A673 (cell line): Measurements from ENCODE around the gene TANC1. TPM values are rescaled to one million over a fixed set of nuclear protein-coding genes. Genes with fewer than 3 reads are reported as not detected.

Source experiments
- BruUV-seq: library from RNA; stranded (reverse); fragments of 400-500 nt; replicated peaks from 2 replicates; lab custom pipeline; 2021; lab: Mats Ljungman, UMichigan
- CTCF ChIA-PET: fragments of 300-600 bp; sonication (Branson Sonifier 250); formaldehyde crosslinking; loops from one replicate; lab custom pipeline; 2022; ENCODE audit warnings: antibody characterized with exemption; lab: Charles Lee
- POLR2A ChIA-PET: fragments of 300-600 bp; sonication (Branson Sonifier 250); formaldehyde crosslinking; loops from one replicate; lab custom pipeline; 2022; ENCODE audit warnings: antibody characterized with exemption; ENCODE audit not compliant: low non-redundant PET; lab: Charles Lee
- DNase-seq: peaks from one replicate; pipeline ENCODE4 v3.0.0-alpha.2; 2015; ENCODE audit warnings: low spot score
- H3K27ac ChIP-seq: fragments of 200-600 bp; sonication (generic); 2 replicates; pipeline ENCODE4 v1.5.1; 2016; ENCODE audit warnings: mixed run types, low read depth, mild to moderate bottlenecking, mixed read lengths, antibody characterized with exemption, low read length; ENCODE audit not compliant: poor library complexity, severe bottlenecking
- H3K27me3 ChIP-seq: fragments of 200-600 bp; sonication (generic); replicated peaks from 2 replicates; pipeline ENCODE4 v1.6.1; 2017; ENCODE audit warnings: mixed run types, low read depth, mild to moderate bottlenecking, mixed read lengths, antibody characterized with exemption, low read length; ENCODE audit not compliant: insufficient read depth, poor library complexity
- H3K36me3 ChIP-seq: fragments of 200-600 bp; sonication (generic); 2 replicates; pipeline ENCODE4 v1.6.1; 2016; ENCODE audit warnings: mixed run types, mild to moderate bottlenecking, mixed read lengths, antibody characterized with exemption, low read length; ENCODE audit not compliant: insufficient read depth, poor library complexity, severe bottlenecking
- H3K4me1 ChIP-seq: fragments of 200-600 bp; sonication (generic); 2 replicates; pipeline ENCODE4 v1.6.1; 2017; ENCODE audit warnings: mixed run types, mild to moderate bottlenecking, mixed read lengths, antibody characterized with exemption, low read length; ENCODE audit not compliant: insufficient read depth, poor library complexity, severe bottlenecking
- H3K4me3 ChIP-seq: fragments of 200-600 bp; sonication (generic); 2 replicates; pipeline ENCODE4 v1.5.1; 2016; ENCODE audit warnings: low read depth, mixed run types, mild to moderate bottlenecking, mixed read lengths, low read length; ENCODE audit not compliant: poor library complexity, severe bottlenecking
- H3K9me3 ChIP-seq: fragments of 200-600 bp; sonication (generic); 2 replicates; pipeline ENCODE4 v1.6.1; 2016; ENCODE audit warnings: mixed run types, low read depth, mild to moderate bottlenecking, mixed read lengths, antibody characterized with exemption, low read length; ENCODE audit not compliant: poor library complexity, severe bottlenecking
- CTCF ChIP-seq: fragments of 300-800, 200-600 bp; sonication (generic); conservative IDR thresholded peaks from 2 replicates; pipeline ENCODE4 v1.5.1; 2017; ENCODE audit warnings: low read depth, mild to moderate bottlenecking, antibody characterized with exemption, low read length, moderate library complexity, mixed read lengths
- EZH2 ChIP-seq: fragments of 200-600 bp; sonication (generic); IDR thresholded peaks from 2 replicates; pipeline ENCODE4 v1.6.1; 2017; ENCODE audit warnings: borderline replicate concordance, low read depth, mild to moderate bottlenecking, mixed read lengths, antibody characterized with exemption, low read length; ENCODE audit not compliant: poor library complexity, severe bottlenecking
- intact Hi-C: fragments of 100-400 bp; cut with micrococcal nuclease; formaldehyde crosslinking; loops from one replicate; pipeline ENCODE4 v1.10.0; 2022; ENCODE audit not compliant: unreplicated experiment
- total RNA-seq: library from RNA; stranded (reverse); gene quantifications from 2 replicates; pipeline ENCODE4 v1.2.3, GENCODE V29; 2021

The TANC1 gene
- total RNA-seq, 1 experiment from 2014 or later, result 9.0 TPM

DNA sequence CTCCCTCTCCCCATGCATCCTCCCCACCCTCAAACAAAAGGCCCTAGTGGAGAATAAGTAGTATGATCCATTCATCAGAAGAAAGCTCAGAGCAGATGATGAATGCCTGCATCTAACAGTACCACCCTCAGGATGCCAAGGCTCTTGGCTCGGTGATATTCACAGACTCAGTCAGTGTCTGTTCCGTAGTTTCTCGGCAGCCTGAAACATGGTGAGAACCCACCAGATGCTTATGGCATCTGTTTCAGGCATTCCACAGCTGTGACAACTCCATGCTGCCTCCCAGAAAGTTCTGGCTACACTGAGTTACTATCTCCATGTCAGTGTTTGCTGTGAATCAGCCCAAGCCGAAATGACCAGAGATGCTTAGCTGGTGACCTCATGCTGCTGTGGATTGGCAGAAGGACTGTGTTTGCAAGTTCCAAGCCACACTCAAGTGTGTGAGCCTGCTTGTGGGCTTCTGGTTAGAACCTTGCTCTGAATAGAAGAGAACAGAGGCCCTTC, 234.2 kb downstream of the TANC1 start:
- H3K36me3 ChIP-seq, result no peaks in the 10 kb centered on the region
- ChIA-PET POLR2A (no interaction called here), CTCF (no interaction called here)
- no peak for DNase-seq
- H3K9me3 ChIP-seq, result no peaks in the 10 kb centered on the region
- intact Hi-C loops, result no loop called here
- no peak overlapping the region for H3K4me3 ChIP-seq
- TF ChIP-seq CTCF (no peak), EZH2 (no peak)
- no peaks in the 10 kb centered on the region for H3K27me3 ChIP-seq
- no peak overlapping the region for H3K27ac ChIP-seq
- H3K4me1 ChIP-seq, result no peaks in the 10 kb centered on the region
- BruUV-seq, result no TSS peak

GRCh38 chr2:159204381-159205144, 236.1 kb downstream of the TANC1 start:
- no peak overlapping the region for H3K27ac ChIP-seq
- DNase-seq, result no peak
- H3K36me3 ChIP-seq, result no peaks in the 10 kb centered on the region
- no peak overlapping the region for H3K4me3 ChIP-seq
- CTCF ChIA-PET, result no interaction called here
- POLR2A ChIA-PET, result no interaction called here
- no peaks in the 10 kb centered on the region for H3K4me1 ChIP-seq
- H3K27me3 ChIP-seq, result no peaks in the 10 kb centered on the region
- intact Hi-C loops, result no loop called here
- TF ChIP-seq CTCF (no peak), EZH2 (no peak)
- no TSS peak for BruUV-seq
- no peaks in the 10 kb centered on the region for H3K9me3 ChIP-seq

DNA sequence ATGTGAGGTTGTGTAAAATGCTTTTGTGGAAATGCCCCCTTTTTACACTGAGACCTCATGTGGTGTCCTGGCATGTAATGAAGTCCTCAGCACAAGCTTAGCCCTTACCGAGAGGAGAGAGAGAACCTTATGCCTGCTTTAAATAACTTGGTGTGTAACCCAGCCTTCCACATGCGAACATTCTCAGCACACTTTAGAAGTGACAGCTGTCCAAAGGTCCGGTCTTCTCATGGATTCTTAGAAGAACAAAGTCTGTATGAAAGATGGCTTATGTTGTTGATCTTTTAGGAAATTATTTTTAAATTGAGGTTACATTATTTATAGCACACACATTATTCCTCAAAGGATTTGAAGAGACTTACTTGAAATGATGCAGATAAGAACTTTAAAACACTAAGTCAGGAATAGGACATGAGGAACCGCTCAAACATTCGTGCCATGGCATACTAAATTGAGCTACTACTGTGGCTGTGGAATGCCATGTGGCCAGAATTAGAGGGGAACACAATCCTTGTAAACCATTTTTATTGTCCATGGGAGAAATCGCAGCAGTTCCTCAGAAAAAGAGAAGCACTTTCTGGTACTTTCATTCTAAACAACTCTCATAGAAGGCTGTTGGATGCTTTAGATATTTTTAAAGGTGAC, 238.4 kb downstream of the TANC1 start:
- H3K4me1 ChIP-seq, result no peaks in the 10 kb centered on the region
- DNase-seq, result no peak
- no peak overlapping the region for H3K4me3 ChIP-seq
- BruUV-seq, result no TSS peak
- POLR2A ChIA-PET, result interaction anchor here (0.5 kb wide), 1 partner anchor 164 kb away, joined by 17 read pairs; no protein-coding TSS in a partner anchor
- no peaks in the 10 kb centered on the region for H3K36me3 ChIP-seq
- H3K9me3 ChIP-seq, result no peaks in the 10 kb centered on the region
- intact Hi-C loops, result no loop called here
- no peak overlapping the region for H3K27ac ChIP-seq
- CTCF ChIA-PET, result no interaction called here
- TF ChIP-seq EZH2 (no peak), CTCF (no peak)
- no peaks in the 10 kb centered on the region for H3K27me3 ChIP-seq
